IMR-90 (cell line): Measurements from ENCODE around the gene PHF5A. TPM values are rescaled to one million over a fixed set of nuclear protein-coding genes. Genes with fewer than 3 reads are reported as not detected.

Source experiments
- ATAC-seq: fragments of 200-7000 bp; cut with Tn5 transposase; 2 replicates; pipeline ENCODE4 v1.9.1; 2020; ENCODE audit warnings: low read depth, mild to moderate bottlenecking, moderate library complexity
- BruUV-seq: library from RNA; stranded (reverse); fragments of 400-500 nt; replicated peaks from 2 replicates; lab custom pipeline; 2021; lab: Mats Ljungman, UMichigan
- CTCF ChIA-PET: fragments of 300-600 bp; formaldehyde crosslinking; extraction: SDS; loops from one replicate; lab custom pipeline; 2021; ENCODE audit warnings: antibody characterized with exemption; lab: Yijun Ruan, JAX
- POLR2A ChIA-PET: fragments of 300-600 bp; sonication (Branson Sonifier 250); formaldehyde crosslinking; loops from one replicate; lab custom pipeline; 2022; ENCODE audit warnings: antibody characterized with exemption; ENCODE audit not compliant: unreplicated experiment; lab: Charles Lee
- DNase-seq: peaks from one replicate; pipeline ENCODE4 v3.0.0; 2013
- H2AFZ ChIP-seq: replicated peaks from 2 replicates; pipeline ENCODE3; 2013; ENCODE audit warnings: low read length, mild to moderate bottlenecking; ENCODE audit not compliant: poor library complexity
- H2AK5ac ChIP-seq: 2 replicates; pipeline ENCODE4 v1.6.1; 2013; ENCODE audit warnings: low read depth, low read length, inconsistent platforms
- H2AK9ac ChIP-seq: replicated peaks from 2 replicates; pipeline ENCODE3; 2013; ENCODE audit warnings: mild to moderate bottlenecking, low read depth, low read length, moderate library complexity; ENCODE audit not compliant: poor library complexity
- H2BK120ac ChIP-seq: 2 replicates; pipeline ENCODE4 v1.6.1; 2013; ENCODE audit warnings: low read depth, low read length, inconsistent platforms
- H2BK15ac ChIP-seq: 3 replicates; pipeline ENCODE4 v1.6.1; 2013; ENCODE audit warnings: low read depth, low read length, inconsistent platforms
- H2BK20ac ChIP-seq: 2 replicates; pipeline ENCODE4 v1.6.1; 2013; ENCODE audit warnings: low read depth, mild to moderate bottlenecking, inconsistent platforms, low read length, moderate library complexity
- H2BK5ac ChIP-seq: 2 replicates; pipeline ENCODE4 v1.6.1; 2013; ENCODE audit warnings: mild to moderate bottlenecking, low read depth, low read length, inconsistent platforms; ENCODE audit not compliant: poor library complexity, severe bottlenecking
- H3K14ac ChIP-seq: replicated peaks from 2 replicates; pipeline ENCODE4 v1.6.1; 2013; ENCODE audit warnings: low read depth, low read length, inconsistent platforms
- H3K18ac ChIP-seq: 2 replicates; pipeline ENCODE4 v1.6.1; 2013; ENCODE audit warnings: low read depth, low read length, control low read depth
- H3K23ac ChIP-seq: 2 replicates; pipeline ENCODE4 v1.6.1; 2013; ENCODE audit warnings: low read depth, low read length, inconsistent platforms
- H3K27ac ChIP-seq: 2 replicates; pipeline ENCODE4 v1.5.1; 2013; ENCODE audit warnings: mild to moderate bottlenecking, control low read depth, low read length; ENCODE audit not compliant: insufficient read depth
- H3K27me3 ChIP-seq: 2 replicates; pipeline ENCODE4 v1.6.1; 2013; ENCODE audit warnings: low read length; ENCODE audit not compliant: control insufficient read depth, insufficient read depth
- H3K36me3 ChIP-seq: 2 replicates; pipeline ENCODE4 v1.6.1; 2013; ENCODE audit warnings: low read length, mixed read lengths; ENCODE audit not compliant: control insufficient read depth, insufficient read depth
- H3K4ac ChIP-seq: 2 replicates; pipeline ENCODE4 v1.6.1; 2013; ENCODE audit warnings: low read depth, low read length, inconsistent platforms
- H3K4me1 ChIP-seq: 2 replicates; pipeline ENCODE4 v1.6.1; 2013; ENCODE audit warnings: low read length, mixed read lengths; ENCODE audit not compliant: control insufficient read depth, insufficient read depth
- H3K4me2 ChIP-seq: 2 replicates; pipeline ENCODE4 v1.6.1; 2013; ENCODE audit warnings: low read depth, mild to moderate bottlenecking, control low read depth, low read length, moderate library complexity
- H3K4me3 ChIP-seq: 2 replicates; pipeline ENCODE4 v1.5.1; 2013; ENCODE audit warnings: low read depth, mild to moderate bottlenecking, control low read depth, low read length, moderate library complexity; ENCODE audit not compliant: insufficient read depth
- H3K56ac ChIP-seq: 2 replicates; pipeline ENCODE4 v1.6.1; 2013; ENCODE audit warnings: low read length, inconsistent platforms; ENCODE audit not compliant: insufficient read depth; ENCODE audit errors: extremely low read depth
- H3K79me1 ChIP-seq, 2 experiments: 2 replicates each; pipeline ENCODE4 v1.6.1; 2013; ENCODE audit warnings: low read length in 2 of 2, inconsistent platforms in 1 of 2, low read depth in 1 of 2
- H3K9ac ChIP-seq: 2 replicates; pipeline ENCODE4 v1.6.1; 2013; ENCODE audit warnings: low read depth, low read length, control low read depth
- H3K9me1 ChIP-seq: 2 replicates; pipeline ENCODE4 v1.6.1; 2013; ENCODE audit warnings: low read length, inconsistent platforms; ENCODE audit not compliant: insufficient read depth
- H3K9me3 ChIP-seq: 2 replicates; pipeline ENCODE4 v1.6.1; 2013; ENCODE audit warnings: low read length; ENCODE audit not compliant: control insufficient read depth, insufficient read depth
- H4K20me1 ChIP-seq: 2 replicates; pipeline ENCODE4 v1.6.1; 2013; ENCODE audit warnings: low read length, inconsistent platforms; ENCODE audit not compliant: insufficient read depth
- H4K5ac ChIP-seq: 2 replicates; pipeline ENCODE4 v1.6.1; 2013; ENCODE audit warnings: mild to moderate bottlenecking, low read depth, low read length, control low read depth
- H4K8ac ChIP-seq, 2 experiments: 2 replicates each; pipeline ENCODE4 v1.6.1; 2013; ENCODE audit warnings: low read depth in 2 of 2, low read length in 2 of 2, control low read depth in 1 of 2, inconsistent platforms in 1 of 2
- H4K91ac ChIP-seq: 2 replicates; pipeline ENCODE4 v1.6.1; 2013; ENCODE audit warnings: low read depth, low read length, inconsistent platforms; ENCODE audit not compliant: insufficient read depth
- MAFK ChIP-seq: IDR thresholded peaks from 2 replicates; pipeline ENCODE4 v1.6.1; 2012; ENCODE audit warnings: low read depth, low read length, improper control_type of control experiment
- WGBS, 2 experiments: methylation state at CpG; one replicate each; pipeline versions ENCODE4 v1.1.5 to v1.1.7; 2013; ENCODE audit warnings: missing lambda C conversion rate in 2 of 2; ENCODE audit not compliant: insufficient read length in 1 of 2; ENCODE audit errors: extremely low coverage in 2 of 2; 5-methylcytosine and 5-hydroxymethylcytosine counted together
- dilution Hi-C: fragments of 300-500 bp; cut with HindIII; formaldehyde crosslinking; loops from one replicate; pipeline ENCODE4 v1.14.3; 2018; ENCODE audit warnings: low sequenced_read_pairs; ENCODE audit not compliant: unreplicated experiment
- in situ Hi-C: fragments of 300-500 bp; cut with MboI; formaldehyde crosslinking; loops from 3 replicates; pipeline ENCODE4 v1.14.3; 2019; ENCODE audit warnings: low sequenced_read_pairs, inconsistent platforms, mixed read lengths
- intact Hi-C: fragments of 100-400 bp; cut with micrococcal nuclease; formaldehyde crosslinking; loops from 2 replicates; pipeline ENCODE4 v1.10.0; 2022
- polyA plus RNA-seq, 3 experiments: library from polyadenylated mRNA; depleted of rRNA; stranded (reverse); fragments of >200 nt; gene quantifications; 2 replicates each; pipeline ENCODE4 v1.2.3, GENCODE V29; 2012; ENCODE audit warnings: low replicate concordance in 1 of 3
- total RNA-seq: library from RNA; depleted of rRNA; stranded (reverse); fragments of >200 nt; gene quantifications from 2 replicates; pipeline ENCODE4 v1.2.3, GENCODE V29; 2012
- TF ChIP-seq, protein P1 (sequence below): fragments of 150-350 bp; IDR thresholded peaks from 2 replicates; pipeline ENCODE4 v1.6.1; 2017; ENCODE audit warnings: mild to moderate bottlenecking, antibody characterized with exemption, low read length, low read depth

Gene PHF5A
- total and polyA plus RNA-seq, 2 of the 4 experiments (the other 2 are of a cell fraction) = 50.9 to 54.9 TPM

DNA sequence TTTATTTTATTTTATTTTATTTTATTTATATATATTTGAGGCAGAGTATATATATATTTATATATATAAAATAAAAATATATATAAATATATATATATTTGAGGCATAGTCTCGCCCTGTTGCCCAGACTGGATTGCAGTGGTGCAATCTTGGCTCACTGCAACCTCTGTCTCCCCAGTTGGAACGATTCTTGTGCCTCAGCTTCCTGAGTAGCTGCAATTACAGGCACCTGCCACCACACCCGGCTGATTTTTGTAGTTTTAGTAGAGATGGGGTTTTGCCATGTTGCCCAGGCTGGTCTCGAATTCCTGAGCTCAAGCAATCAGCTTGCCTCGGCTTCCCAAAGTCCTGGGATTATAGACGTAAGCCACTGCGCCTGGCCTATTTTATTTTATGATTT lies 31.8 kb upstream of the PHF5A start:
- Histone ChIP-seq H4K5ac (no peak overlapping the region), H2BK15ac (no peak overlapping the region), H3K18ac (no peak overlapping the region), H3K4me1 (no peaks in the 10 kb centered on the region), H2AK9ac (no peak overlapping the region), H3K9ac (no peak overlapping the region), H3K56ac (no peak overlapping the region), H2AFZ (no peak overlapping the region), H4K8ac (no peak overlapping the region), H2AK5ac (no peak overlapping the region), H3K79me1 (peaks cover 30 to 59% of the 10 kb centered on the region in 2 experiments), H2BK5ac (no peak overlapping the region), H3K27me3 (no peaks in the 10 kb centered on the region), H3K9me1 (peaks cover 11% of the 10 kb centered on the region; the same call in 1 of the 2 replicates), H3K36me3 (peaks cover 21% of the 10 kb centered on the region), H3K4ac (no peak overlapping the region), H3K27ac (no peak overlapping the region), H2BK120ac (no peak overlapping the region), H4K91ac (no peak overlapping the region), H3K23ac (no peak overlapping the region), H4K20me1 (peaks cover 17% of the 10 kb centered on the region), H3K14ac (no peak overlapping the region), H3K4me3 (no peak overlapping the region), H3K9me3 (no peaks in the 10 kb centered on the region), H2BK20ac (no peak overlapping the region), H3K4me2 (no peak overlapping the region)
- in situ Hi-C loops (loop anchor here (25.0 kb wide), 1 partner anchor 563 kb away; no protein-coding TSS in a partner anchor), intact Hi-C loops (no loop called here), dilution Hi-C loops (no loop called here)
- BruUV-seq = no TSS peak
- POLR2A ChIA-PET = no interaction called here
- TF ChIP-seq, protein P1, sequence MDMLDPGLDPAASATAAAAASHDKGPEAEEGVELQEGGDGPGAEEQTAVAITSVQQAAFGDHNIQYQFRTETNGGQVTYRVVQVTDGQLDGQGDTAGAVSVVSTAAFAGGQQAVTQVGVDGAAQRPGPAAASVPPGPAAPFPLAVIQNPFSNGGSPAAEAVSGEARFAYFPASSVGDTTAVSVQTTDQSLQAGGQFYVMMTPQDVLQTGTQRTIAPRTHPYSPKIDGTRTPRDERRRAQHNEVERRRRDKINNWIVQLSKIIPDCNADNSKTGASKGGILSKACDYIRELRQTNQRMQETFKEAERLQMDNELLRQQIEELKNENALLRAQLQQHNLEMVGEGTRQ = no peak
- no peak for TF ChIP-seq MAFK
- DNase-seq = no peak
- CTCF ChIA-PET = interaction anchor here (0.6 kb wide), 1 partner anchor 87 kb away, joined by 3 read pairs; no protein-coding TSS in a partner anchor
- WGBS, 2 experiments = no CpG with 5 or more reads among the region's 7 CpGs
- no peak for ATAC-seq
